H1 (cell line): Measurements from ENCODE around the gene C9orf40. TPM values are rescaled to one million over a fixed set of nuclear protein-coding genes. Genes with fewer than 3 reads are reported as not detected.

Experiments
- HDAC2 ChIP-seq, 2 experiments: fragments of 300-600 bp in 1 of 2; sonication (generic) in 1 of 2; IDR thresholded peaks; 2 replicates each; pipeline ENCODE4 v1.6.1; 2011 to 2012; ENCODE audit warnings: low read depth in 2 of 2, low read length in 2 of 2, mild to moderate bottlenecking in 2 of 2, moderate library complexity in 2 of 2, borderline replicate concordance in 1 of 2, inconsistent platforms in 1 of 2
- POLR2AphosphoS5 ChIP-seq: IDR thresholded peaks from 2 replicates; pipeline ENCODE4 v1.6.1; 2011; ENCODE audit warnings: low read depth, low read length
- SIX5 ChIP-seq: IDR thresholded peaks from 2 replicates; pipeline ENCODE4 v1.6.1; 2011; ENCODE audit warnings: mild to moderate bottlenecking, low read depth, low read length
- SP4 ChIP-seq: IDR thresholded peaks from 2 replicates; pipeline ENCODE4 v1.6.1; 2012; ENCODE audit warnings: low read length, inconsistent platforms
- polyA plus RNA-seq, 7 experiments: library from polyadenylated mRNA; depleted of rRNA in 3 of 7; stranded (reverse) in 5 of 7; unstranded in 2 of 7; fragments of >200 nt in 5 of 7; fragments of 200-250 nt in 2 of 7; gene quantifications; 1 replicate in 5 of 7; 2 replicates in 1 of 7; 4 replicates in 1 of 7; pipeline versions ENCODE4 v1.2.1 to v1.2.3, GENCODE V29; 2011 to 2013; ENCODE audit warnings: missing spikeins in 2 of 7, mixed read lengths in 2 of 7
- total RNA-seq: library from RNA; stranded (reverse); fragmentation: NEBNext Ultra II Directional; extraction: Animal tissue kit (Norgen Biotek cat#: 25700); gene quantifications from 2 replicates; pipeline ENCODE4 v1.2.1, GENCODE V29; 2021

C9orf40 gene
- total and polyA plus RNA-seq, 2 of the 8 experiments (the other 6 are each of a cell fraction or from before 2014, with no cell fraction given), result 3.6 to 11.2 TPM

DNA sequence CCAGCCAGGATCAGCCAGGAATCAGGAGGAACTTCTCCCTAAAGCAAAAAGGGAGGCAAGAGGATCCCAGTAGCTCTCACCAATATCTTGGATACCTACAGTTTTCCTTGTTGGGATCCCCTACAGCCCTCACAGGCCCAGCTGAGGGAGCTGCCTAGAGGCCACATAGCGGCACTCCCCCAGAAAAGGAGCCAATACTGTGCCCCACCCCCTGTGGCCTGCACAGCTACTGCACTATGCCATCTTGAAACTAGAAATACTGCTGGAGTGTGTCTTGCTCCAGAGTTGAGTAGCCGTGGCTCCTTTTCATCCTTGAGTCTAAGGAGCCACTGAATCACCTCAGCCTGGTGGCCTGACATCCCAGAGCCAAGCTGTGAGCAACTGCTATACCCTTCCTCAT, 42.7 kb downstream of the C9orf40 start (continued):
- TF ChIP-seq POLR2AphosphoS5 (no peak), HDAC2 (IDR thresholded peaks at IDR 0.05; ENCODE audit: borderline replicate concordance in 1 of 2, low read depth in 2 of 2, low read length in 2 of 2) (no peak), SP4 (no peak), SIX5 (no peak)
